Right lobe of liver (tissue), 4 donors: ENCODE results near the gene CABP7.

Experiments
- CTCF ChIP-seq, 4 donors: fragments of 200-600 bp in 3 of 4; fragments of 450-650 bp in 1 of 4; IDR thresholded peaks; one replicate each; pipeline versions ENCODE4 v1.5.1 to v1.8.0; 2016 to 2022; ENCODE audit warnings: antibody characterized with exemption in 4 of 4, mild to moderate bottlenecking in 2 of 4
- POLR2A ChIP-seq: fragments of 450-650 bp; IDR thresholded peaks from one replicate; pipeline ENCODE4 v1.6.1; 2017; ENCODE audit warnings: antibody characterized with exemption, mild to moderate bottlenecking
- donor health status: DM: no; HTN: no; CAD: no.
- donor health status: DM: no; HTN: no; CAD: no.
- donor health status: DM: no; HTN: yes; CAD: no.

GRCh38 chr22:29757096-29757495 lies 37.3 kb downstream of the CABP7 start:
- no peak for TF ChIP-seq CTCF (IDR thresholded peaks at IDR 0.05)
- no peak for TF ChIP-seq POLR2A
